Naive B cell (primary cell): Measurements from ENCODE around the gene HEPHL1. TPM values are rescaled to one million over a fixed set of nuclear protein-coding genes. Genes with fewer than 3 reads are reported as not detected.

Source experiments
- polyA plus RNA-seq, 6 donors: library from polyadenylated mRNA; unstranded; fragments of 300-500 nt; fragmentation: Illumina TruSeq; gene quantifications; one replicate each; pipeline ENCODE4 v1.2.3, GENCODE V29; 2021; ENCODE audit warnings: low read depth in 6 of 6

The HEPHL1 gene
- polyA plus RNA-seq, 6 donors from 2014 or later, result 0.05 to 0.29 (median 0.13) TPM; not detected in 2

Other genes with a start within 250 kb of the HEPHL1 start
- 10 to 100 TPM; 15.0 to 36.0 (median 19.2) TPM for gene MED17, start 237.1 kb upstream of the HEPHL1 start, polyA plus RNA-seq
- gene VSTM5, start 170.7 kb upstream of the HEPHL1 start, polyA plus RNA-seq, result not detected
- gene PANX1, start 107.5 kb downstream of the HEPHL1 start, polyA plus RNA-seq, result 10 to 100 TPM in 2 of 6 donors, 1 to 10 TPM in 4; 8.1 to 14.0 (median 9.4) TPM